Panc1 (cell line): Measurements from ENCODE around the gene TRAF3IP1. TPM values are rescaled to one million over a fixed set of nuclear protein-coding genes. Genes with fewer than 3 reads are reported as not detected.

Source experiments
- ATAC-seq: fragments of 200-7000 bp; cut with Tn5 transposase; 2 replicates; pipeline ENCODE4 v1.9.1; 2020; ENCODE audit warnings: mild to moderate bottlenecking, moderate library complexity
- BruUV-seq: library from RNA; stranded (reverse); fragments of 400-500 nt; replicated peaks from 2 replicates; lab custom pipeline; 2021; lab: Mats Ljungman, UMichigan
- CTCF ChIA-PET: fragments of 300-600 bp; sonication (Branson Sonifier 250); formaldehyde crosslinking; loops from one replicate; lab custom pipeline; 2022; ENCODE audit warnings: antibody characterized with exemption; lab: Charles Lee
- POLR2A ChIA-PET: fragments of 300-600 bp; sonication (Branson Sonifier 250); formaldehyde crosslinking; loops from one replicate; lab custom pipeline; 2022; ENCODE audit warnings: antibody characterized with exemption; lab: Charles Lee
- DNase-seq: peaks from one replicate; pipeline ENCODE4 v3.0.0-alpha.2; 2010; ENCODE audit warnings: low read depth, low spot score
- H3K27ac ChIP-seq: 2 replicates; pipeline ENCODE4 v1.5.1; 2011; ENCODE audit warnings: mild to moderate bottlenecking, low read length, inconsistent platforms
- H3K27me3 ChIP-seq: fragments of 200-500 bp; sonication (Bioruptor generic); 2 replicates; pipeline ENCODE4 v1.6.0; 2014; ENCODE audit warnings: low read length, inconsistent platforms; ENCODE audit not compliant: control insufficient read depth, insufficient read depth
- H3K36me3 ChIP-seq: fragments of 200-500 bp; sonication (Bioruptor generic); 2 replicates; pipeline ENCODE4 v1.5.1; 2014; ENCODE audit warnings: inconsistent platforms, mild to moderate bottlenecking, low read length, moderate library complexity; ENCODE audit not compliant: control insufficient read depth, insufficient read depth
- H3K4me1 ChIP-seq: 2 replicates; pipeline ENCODE4 v1.5.1; 2011; ENCODE audit warnings: inconsistent platforms, mild to moderate bottlenecking, low read length, moderate library complexity; ENCODE audit not compliant: control insufficient read depth, insufficient read depth
- H3K4me3 ChIP-seq, 2 experiments: 2 replicates each; pipeline ENCODE4 v1.5.1; 2011 to 2012; ENCODE audit warnings: low read depth in 2 of 2, low read length in 2 of 2, mild to moderate bottlenecking in 2 of 2, inconsistent platforms in 1 of 2, moderate library complexity in 1 of 2
- H3K9me3 ChIP-seq: fragments of 200-500 bp; sonication (Bioruptor generic); 2 replicates; pipeline ENCODE4 v1.5.1; 2014; ENCODE audit warnings: low read depth, mild to moderate bottlenecking, inconsistent platforms, low read length, moderate library complexity; ENCODE audit not compliant: control insufficient read depth, insufficient read depth
- SIN3A ChIP-seq: IDR thresholded peaks from 2 replicates; pipeline ENCODE4 v1.6.1; 2012; ENCODE audit warnings: low read depth, mild to moderate bottlenecking, low read length, moderate library complexity, borderline replicate concordance; ENCODE audit not compliant: insufficient read depth
- TCF7L2 ChIP-seq: IDR thresholded peaks from 2 replicates; pipeline ENCODE4 v1.6.1; 2011; ENCODE audit warnings: mild to moderate bottlenecking, low read depth, low read length, inconsistent platforms
- in situ Hi-C: cut with HindIII; loops from 2 replicates; pipeline ENCODE4 v1.10.0; 2016; ENCODE audit warnings: low sequenced_read_pairs, low pct_unique_long_range_greater_than_20kb
- intact Hi-C: fragments of 100-400 bp; cut with micrococcal nuclease; formaldehyde crosslinking; loops from one replicate; pipeline ENCODE4 v1.10.0; 2022; ENCODE audit not compliant: unreplicated experiment
- total RNA-seq: library from RNA; stranded (reverse); gene quantifications from one replicate; pipeline ENCODE4 v1.2.1, GENCODE V29; 2021; ENCODE audit not compliant: unreplicated experiment
- TF ChIP-seq, protein P1 (sequence below): fragments of 450-650 bp; IDR thresholded peaks from 2 replicates; pipeline ENCODE4 v1.5.1; 2017; ENCODE audit warnings: mild to moderate bottlenecking
- TF ChIP-seq, protein P2 (sequence below), 2 experiments: IDR thresholded peaks; 2 replicates each; pipeline ENCODE4 v1.6.1; 2011 to 2012; ENCODE audit warnings: low read depth in 2 of 2, control low read depth in 1 of 2, low read length in 1 of 2, mild to moderate bottlenecking in 1 of 2, moderate library complexity in 1 of 2; ENCODE audit not compliant: insufficient read depth in 1 of 2

TRAF3IP1 gene
- total RNA-seq, 1 experiment from 2014 or later = 23.4 TPM

DNA sequence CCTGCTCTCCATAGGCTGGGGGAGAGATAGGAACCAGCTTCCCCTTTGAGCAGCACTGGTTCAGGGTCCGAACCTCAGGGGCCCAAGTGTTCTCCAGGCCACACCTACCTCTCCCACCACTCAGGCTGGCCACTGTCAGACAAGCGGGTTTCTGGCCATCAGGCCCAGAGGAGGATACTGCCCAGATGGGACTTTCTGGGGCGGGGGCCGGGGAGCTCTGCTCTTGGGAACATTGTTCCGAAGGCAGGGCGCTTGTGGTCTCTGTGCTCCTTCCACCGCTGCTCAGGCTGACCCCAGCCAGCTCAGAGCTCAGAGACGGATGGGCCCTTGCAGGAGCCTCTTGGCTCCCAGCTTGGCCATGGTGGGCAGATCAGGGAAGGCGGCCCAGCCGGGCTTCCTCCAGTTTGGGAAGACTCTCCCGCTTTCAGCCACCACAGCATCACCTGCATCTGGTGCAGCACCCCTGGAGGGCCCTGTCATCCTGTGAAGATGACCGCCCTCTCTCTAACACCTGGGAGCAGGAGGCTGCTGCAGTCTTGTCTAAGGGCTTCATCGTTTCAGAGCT is 5.2 kb upstream of the TRAF3IP1 start:
- POLR2A ChIA-PET = no interaction called here
- TF ChIP-seq SIN3A (no peak), TCF7L2 (no peak)
- TF ChIP-seq, protein P1, sequence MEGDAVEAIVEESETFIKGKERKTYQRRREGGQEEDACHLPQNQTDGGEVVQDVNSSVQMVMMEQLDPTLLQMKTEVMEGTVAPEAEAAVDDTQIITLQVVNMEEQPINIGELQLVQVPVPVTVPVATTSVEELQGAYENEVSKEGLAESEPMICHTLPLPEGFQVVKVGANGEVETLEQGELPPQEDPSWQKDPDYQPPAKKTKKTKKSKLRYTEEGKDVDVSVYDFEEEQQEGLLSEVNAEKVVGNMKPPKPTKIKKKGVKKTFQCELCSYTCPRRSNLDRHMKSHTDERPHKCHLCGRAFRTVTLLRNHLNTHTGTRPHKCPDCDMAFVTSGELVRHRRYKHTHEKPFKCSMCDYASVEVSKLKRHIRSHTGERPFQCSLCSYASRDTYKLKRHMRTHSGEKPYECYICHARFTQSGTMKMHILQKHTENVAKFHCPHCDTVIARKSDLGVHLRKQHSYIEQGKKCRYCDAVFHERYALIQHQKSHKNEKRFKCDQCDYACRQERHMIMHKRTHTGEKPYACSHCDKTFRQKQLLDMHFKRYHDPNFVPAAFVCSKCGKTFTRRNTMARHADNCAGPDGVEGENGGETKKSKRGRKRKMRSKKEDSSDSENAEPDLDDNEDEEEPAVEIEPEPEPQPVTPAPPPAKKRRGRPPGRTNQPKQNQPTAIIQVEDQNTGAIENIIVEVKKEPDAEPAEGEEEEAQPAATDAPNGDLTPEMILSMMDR = no peak
- TF ChIP-seq, protein P2, sequence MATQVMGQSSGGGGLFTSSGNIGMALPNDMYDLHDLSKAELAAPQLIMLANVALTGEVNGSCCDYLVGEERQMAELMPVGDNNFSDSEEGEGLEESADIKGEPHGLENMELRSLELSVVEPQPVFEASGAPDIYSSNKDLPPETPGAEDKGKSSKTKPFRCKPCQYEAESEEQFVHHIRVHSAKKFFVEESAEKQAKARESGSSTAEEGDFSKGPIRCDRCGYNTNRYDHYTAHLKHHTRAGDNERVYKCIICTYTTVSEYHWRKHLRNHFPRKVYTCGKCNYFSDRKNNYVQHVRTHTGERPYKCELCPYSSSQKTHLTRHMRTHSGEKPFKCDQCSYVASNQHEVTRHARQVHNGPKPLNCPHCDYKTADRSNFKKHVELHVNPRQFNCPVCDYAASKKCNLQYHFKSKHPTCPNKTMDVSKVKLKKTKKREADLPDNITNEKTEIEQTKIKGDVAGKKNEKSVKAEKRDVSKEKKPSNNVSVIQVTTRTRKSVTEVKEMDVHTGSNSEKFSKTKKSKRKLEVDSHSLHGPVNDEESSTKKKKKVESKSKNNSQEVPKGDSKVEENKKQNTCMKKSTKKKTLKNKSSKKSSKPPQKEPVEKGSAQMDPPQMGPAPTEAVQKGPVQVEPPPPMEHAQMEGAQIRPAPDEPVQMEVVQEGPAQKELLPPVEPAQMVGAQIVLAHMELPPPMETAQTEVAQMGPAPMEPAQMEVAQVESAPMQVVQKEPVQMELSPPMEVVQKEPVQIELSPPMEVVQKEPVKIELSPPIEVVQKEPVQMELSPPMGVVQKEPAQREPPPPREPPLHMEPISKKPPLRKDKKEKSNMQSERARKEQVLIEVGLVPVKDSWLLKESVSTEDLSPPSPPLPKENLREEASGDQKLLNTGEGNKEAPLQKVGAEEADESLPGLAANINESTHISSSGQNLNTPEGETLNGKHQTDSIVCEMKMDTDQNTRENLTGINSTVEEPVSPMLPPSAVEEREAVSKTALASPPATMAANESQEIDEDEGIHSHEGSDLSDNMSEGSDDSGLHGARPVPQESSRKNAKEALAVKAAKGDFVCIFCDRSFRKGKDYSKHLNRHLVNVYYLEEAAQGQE (IDR thresholded peaks at IDR 0.05; ENCODE audit: insufficient read depth in 1 of 2, low read depth in 2 of 2, low read length in 1 of 2) = no peak
- no peaks in the 10 kb centered on the region for H3K27me3 ChIP-seq
- H3K4me1 ChIP-seq = no peaks in the 10 kb centered on the region
- no peak overlapping the region for H3K27ac ChIP-seq
- intact Hi-C loops (no loop called here), in situ Hi-C loops (no loop called here)
- H3K36me3 ChIP-seq = no peaks in the 10 kb centered on the region
- BruUV-seq = no TSS peak
- no peaks in the 10 kb centered on the region for H3K9me3 ChIP-seq
- DNase-seq (no peak), ATAC-seq (no peak)
- no peak overlapping the region for H3K4me3 ChIP-seq
- CTCF ChIA-PET = no interaction called here

GRCh38 chr2:238320648-238321281 is 447 bp downstream of the TRAF3IP1 start:
- DNase-seq (no peak), ATAC-seq (peak; percentile 45)
- H3K9me3 ChIP-seq = no peaks in the 10 kb centered on the region
- H3K4me1 ChIP-seq = peaks cover 9% of the 10 kb centered on the region; the same call in 1 of the 2 replicates
- ChIA-PET CTCF (interaction anchor here (0.6 kb wide), 1 partner anchor 541 kb away, joined by 4 read pairs; no protein-coding TSS in a partner anchor), POLR2A (no interaction called here)
- H3K36me3 ChIP-seq = no peaks in the 10 kb centered on the region
- TF ChIP-seq SIN3A = no peak
- TF ChIP-seq, protein P1 = no peak
- no peak for TF ChIP-seq TCF7L2
- TF ChIP-seq, protein P2 (IDR thresholded peaks at IDR 0.05; ENCODE audit: insufficient read depth in 1 of 2, low read depth in 2 of 2, low read length in 1 of 2) = no peak
- H3K27me3 ChIP-seq = no peaks in the 10 kb centered on the region
- intact Hi-C loops = no loop called here
- in situ Hi-C loops = no loop called here
- BruUV-seq = no TSS peak
- peak overlapping the region; percentile 46 for H3K27ac ChIP-seq
- H3K4me3 ChIP-seq = peak overlapping the region; percentile 60 to 62
